Caco-2 (cell line): ENCODE results near the gene ZNF277. TPM values are rescaled to one million over a fixed set of nuclear protein-coding genes. Genes with fewer than 3 reads are reported as not detected.

ENCODE experiments used
- BruUV-seq: library from RNA; stranded (reverse); fragments of 400-500 nt; replicated peaks from 2 replicates; lab custom pipeline; 2021; lab: Mats Ljungman, UMichigan
- CTCF ChIA-PET: fragments of 300-600 bp; sonication (Branson Sonifier 250); formaldehyde crosslinking; loops from one replicate; lab custom pipeline; 2022; ENCODE audit warnings: antibody characterized with exemption; lab: Charles Lee
- POLR2A ChIA-PET: fragments of 300-600 bp; sonication (Branson Sonifier 250); formaldehyde crosslinking; loops from one replicate; lab custom pipeline; 2022; ENCODE audit warnings: antibody characterized with exemption; lab: Charles Lee
- DNase-seq, 2 experiments: peaks; one replicate each; pipeline versions ENCODE4 v3.0.0 to v3.0.0-alpha.2; 2020 to 2022
- H3K27me3 ChIP-seq: replicated peaks from 2 replicates; pipeline ENCODE4 v1.6.0; 2011; ENCODE audit warnings: low read length; ENCODE audit not compliant: control insufficient read depth, insufficient read depth
- H3K36me3 ChIP-seq: 2 replicates; pipeline ENCODE4 v1.5.1; 2011; ENCODE audit warnings: low read length; ENCODE audit not compliant: control insufficient read depth, insufficient read depth
- H3K4me1 ChIP-seq: fragments of 250-450 bp; sonication (Bioruptor Pico); 2 replicates; pipeline ENCODE4 v1.5.1; 2020; ENCODE audit warnings: mild to moderate bottlenecking
- H3K4me3 ChIP-seq: 2 replicates; pipeline ENCODE4 v1.5.1; 2011; ENCODE audit warnings: low read depth, mild to moderate bottlenecking, control low read depth, low read length
- H3K9me3 ChIP-seq: fragments of 250-450 bp; sonication (Bioruptor Pico); 2 replicates; pipeline ENCODE4 v1.5.1; 2020; ENCODE audit warnings: mild to moderate bottlenecking, moderate library complexity
- H3K27ac Mint-ChIP-seq: one replicate; pipeline ENCODE4 v1.8.0; 2022; ENCODE audit warnings: mixed read lengths; ENCODE audit not compliant: unreplicated experiment
- H3K27me3 Mint-ChIP-seq: one replicate; pipeline ENCODE4 v1.8.0; 2022; ENCODE audit warnings: mixed read lengths; ENCODE audit not compliant: insufficient read depth, unreplicated experiment
- H3K36me3 Mint-ChIP-seq: one replicate; pipeline ENCODE4 v1.8.0; 2022; ENCODE audit warnings: mild to moderate bottlenecking, mixed read lengths; ENCODE audit not compliant: insufficient read depth, unreplicated experiment
- H3K4me1 Mint-ChIP-seq: one replicate; pipeline ENCODE4 v1.8.0; 2022; ENCODE audit warnings: low read depth, mixed read lengths; ENCODE audit not compliant: unreplicated experiment
- H3K4me3 Mint-ChIP-seq: one replicate; pipeline ENCODE4 v1.8.0; 2022; ENCODE audit warnings: mild to moderate bottlenecking, moderate library complexity, mixed read lengths; ENCODE audit not compliant: unreplicated experiment
- H3K9me3 Mint-ChIP-seq: one replicate; pipeline ENCODE4 v1.8.0; 2022; ENCODE audit warnings: mixed read lengths; ENCODE audit not compliant: unreplicated experiment
- intact Hi-C: fragments of 100-400 bp; cut with micrococcal nuclease; formaldehyde crosslinking; loops from one replicate; pipeline ENCODE4 v1.10.0; 2022; ENCODE audit not compliant: unreplicated experiment
- total RNA-seq: library from RNA; stranded (reverse); gene quantifications from 2 replicates; pipeline ENCODE4 v1.2.3, GENCODE V29; 2022
- TF ChIP-seq, protein P1 (sequence below), 2 experiments: fragments of 200-600 bp in 1 of 2; IDR thresholded peaks; 1 replicate in 1 of 2; 2 replicates in 1 of 2; pipeline versions ENCODE4 v1.5.1 to v1.8.0; 2011 to 2022; ENCODE audit warnings: antibody characterized with exemption in 1 of 2, control low read depth in 1 of 2, inconsistent platforms in 1 of 2, low read depth in 1 of 2, low read length in 1 of 2, mild to moderate bottlenecking in 1 of 2, moderate library complexity in 1 of 2; ENCODE audit not compliant: insufficient read depth in 1 of 2, severe bottlenecking in 1 of 2, unreplicated experiment in 1 of 2

Gene ZNF277
- total RNA-seq, 1 experiment from 2014 or later = 22.8 TPM

DNA sequence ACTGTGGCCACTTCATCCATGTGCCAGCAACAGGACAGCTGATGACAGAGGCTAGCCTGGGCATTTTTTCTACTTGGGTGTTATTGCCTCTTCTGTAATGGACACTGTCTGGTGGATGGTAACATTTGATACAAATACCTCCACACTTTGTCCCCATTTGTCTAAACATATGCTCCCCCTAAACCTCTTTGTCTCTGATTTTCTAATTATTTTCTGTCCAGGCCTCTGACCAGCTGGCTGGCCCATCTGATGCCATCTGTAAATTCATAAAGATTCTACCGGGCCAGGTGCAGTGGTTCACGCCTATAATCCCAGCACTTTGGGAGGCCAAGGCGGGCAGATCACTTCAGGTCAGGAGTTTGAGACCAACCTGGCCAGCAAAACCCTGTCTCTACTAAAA lies 159.1 kb downstream of the ZNF277 start:
- no peak overlapping the region for H3K27ac Mint-ChIP-seq
- no peaks in the 10 kb centered on the region for H3K36me3 ChIP-seq
- H3K4me3 ChIP-seq = no peak overlapping the region
- no peaks in the 10 kb centered on the region for H3K9me3 ChIP-seq
- BruUV-seq = no TSS peak
- no peaks in the 10 kb centered on the region for H3K27me3 ChIP-seq
- no peaks in the 10 kb centered on the region for H3K4me1 Mint-ChIP-seq
- no peak for DNase-seq
- intact Hi-C loops = no loop called here
- H3K9me3 Mint-ChIP-seq = no peaks in the 10 kb centered on the region
- POLR2A ChIA-PET = no interaction called here
- CTCF ChIA-PET = no interaction called here
- no peak overlapping the region for H3K4me3 Mint-ChIP-seq
- TF ChIP-seq, protein P1, sequence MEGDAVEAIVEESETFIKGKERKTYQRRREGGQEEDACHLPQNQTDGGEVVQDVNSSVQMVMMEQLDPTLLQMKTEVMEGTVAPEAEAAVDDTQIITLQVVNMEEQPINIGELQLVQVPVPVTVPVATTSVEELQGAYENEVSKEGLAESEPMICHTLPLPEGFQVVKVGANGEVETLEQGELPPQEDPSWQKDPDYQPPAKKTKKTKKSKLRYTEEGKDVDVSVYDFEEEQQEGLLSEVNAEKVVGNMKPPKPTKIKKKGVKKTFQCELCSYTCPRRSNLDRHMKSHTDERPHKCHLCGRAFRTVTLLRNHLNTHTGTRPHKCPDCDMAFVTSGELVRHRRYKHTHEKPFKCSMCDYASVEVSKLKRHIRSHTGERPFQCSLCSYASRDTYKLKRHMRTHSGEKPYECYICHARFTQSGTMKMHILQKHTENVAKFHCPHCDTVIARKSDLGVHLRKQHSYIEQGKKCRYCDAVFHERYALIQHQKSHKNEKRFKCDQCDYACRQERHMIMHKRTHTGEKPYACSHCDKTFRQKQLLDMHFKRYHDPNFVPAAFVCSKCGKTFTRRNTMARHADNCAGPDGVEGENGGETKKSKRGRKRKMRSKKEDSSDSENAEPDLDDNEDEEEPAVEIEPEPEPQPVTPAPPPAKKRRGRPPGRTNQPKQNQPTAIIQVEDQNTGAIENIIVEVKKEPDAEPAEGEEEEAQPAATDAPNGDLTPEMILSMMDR (IDR thresholded peaks at IDR 0.05; ENCODE audit: insufficient read depth in 1 of 2, low read depth in 1 of 2, low read length in 1 of 2, severe bottlenecking in 1 of 2, unreplicated experiment in 1 of 2) = no peak
- no peaks in the 10 kb centered on the region for H3K36me3 Mint-ChIP-seq
- no peaks in the 10 kb centered on the region for H3K27me3 Mint-ChIP-seq
- no peaks in the 10 kb centered on the region for H3K4me1 ChIP-seq

DNA sequence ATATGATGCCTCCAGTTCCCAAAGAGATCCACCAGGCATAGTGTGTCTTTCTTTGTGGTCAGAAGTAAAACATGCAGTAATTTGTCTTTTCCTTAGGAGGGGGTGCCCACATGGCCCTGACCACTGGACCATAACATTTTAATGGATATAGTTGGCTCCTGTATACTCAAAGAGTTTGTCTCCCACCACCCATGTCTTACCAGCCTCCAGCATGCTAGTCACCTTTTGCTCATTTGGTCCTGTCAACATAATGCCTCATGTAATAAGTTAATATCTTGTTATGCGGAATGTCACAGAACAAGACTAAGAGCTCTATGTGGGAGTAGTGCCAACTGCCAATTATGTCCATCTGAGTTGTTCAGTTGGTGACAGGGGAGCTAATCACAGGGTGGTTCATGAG lies 160.4 kb downstream of the ZNF277 start:
- H3K4me1 Mint-ChIP-seq = no peaks in the 10 kb centered on the region
- no peak for DNase-seq
- no peak overlapping the region for H3K27ac Mint-ChIP-seq
- TF ChIP-seq, protein P1 (IDR thresholded peaks at IDR 0.05; ENCODE audit: insufficient read depth in 1 of 2, low read depth in 1 of 2, low read length in 1 of 2, severe bottlenecking in 1 of 2, unreplicated experiment in 1 of 2) = no peak
- ChIA-PET CTCF (no interaction called here), POLR2A (no interaction called here)
- no TSS peak for BruUV-seq
- H3K27me3 Mint-ChIP-seq = peaks cover 4% of the 10 kb centered on the region
- H3K9me3 ChIP-seq = no peaks in the 10 kb centered on the region
- no peaks in the 10 kb centered on the region for H3K36me3 ChIP-seq
- no peaks in the 10 kb centered on the region for H3K36me3 Mint-ChIP-seq
- H3K9me3 Mint-ChIP-seq = no peaks in the 10 kb centered on the region
- H3K4me1 ChIP-seq = no peaks in the 10 kb centered on the region
- intact Hi-C loops = no loop called here
- no peak overlapping the region for H3K4me3 Mint-ChIP-seq
- H3K4me3 ChIP-seq = no peak overlapping the region
- peaks cover 2% of the 10 kb centered on the region; the same call in 1 of the 2 replicates for H3K27me3 ChIP-seq

DNA sequence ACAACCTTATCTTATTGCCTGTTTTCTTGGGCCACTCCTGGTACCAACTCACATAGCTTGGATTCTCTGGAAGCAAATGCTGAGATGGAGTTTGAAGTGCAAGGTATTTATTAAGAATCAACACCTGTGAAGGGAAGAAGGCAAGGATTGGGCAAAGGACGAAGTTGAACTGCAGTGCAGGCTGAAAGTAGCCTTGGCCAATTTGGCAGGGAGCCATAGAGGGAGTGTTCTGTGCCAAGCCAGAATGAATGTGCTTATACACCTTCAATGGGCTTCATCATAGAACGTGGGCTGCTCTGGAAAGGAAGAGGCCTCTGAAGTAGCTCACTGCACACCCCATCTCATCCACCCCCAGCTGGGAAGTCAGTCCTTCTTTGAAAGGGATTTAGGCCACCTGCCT lies 163.9 kb downstream of the ZNF277 start:
- no peak overlapping the region for H3K27ac Mint-ChIP-seq
- H3K4me3 Mint-ChIP-seq = no peak overlapping the region
- BruUV-seq = no TSS peak
- H3K9me3 ChIP-seq = no peaks in the 10 kb centered on the region
- no peaks in the 10 kb centered on the region for H3K9me3 Mint-ChIP-seq
- ChIA-PET POLR2A (no interaction called here), CTCF (interaction anchor here (0.6 kb wide), 1 partner anchor 82 kb away, joined by 3 read pairs; no protein-coding TSS in a partner anchor)
- intact Hi-C loops = no loop called here
- DNase-seq = no peak
- no peaks in the 10 kb centered on the region for H3K36me3 ChIP-seq
- H3K27me3 Mint-ChIP-seq = peaks cover 4% of the 10 kb centered on the region
- H3K36me3 Mint-ChIP-seq = no peaks in the 10 kb centered on the region
- H3K27me3 ChIP-seq = peaks cover 2% of the 10 kb centered on the region; the same call in 1 of the 2 replicates
- no peak overlapping the region for H3K4me3 ChIP-seq
- TF ChIP-seq, protein P1 (IDR thresholded peaks at IDR 0.05; ENCODE audit: insufficient read depth in 1 of 2, low read depth in 1 of 2, low read length in 1 of 2, severe bottlenecking in 1 of 2, unreplicated experiment in 1 of 2) = no peak
- H3K4me1 ChIP-seq = no peaks in the 10 kb centered on the region
- H3K4me1 Mint-ChIP-seq = no peaks in the 10 kb centered on the region
